Measurements from ENCODE around the gene RAD50.

The RAD50 gene

DNA sequence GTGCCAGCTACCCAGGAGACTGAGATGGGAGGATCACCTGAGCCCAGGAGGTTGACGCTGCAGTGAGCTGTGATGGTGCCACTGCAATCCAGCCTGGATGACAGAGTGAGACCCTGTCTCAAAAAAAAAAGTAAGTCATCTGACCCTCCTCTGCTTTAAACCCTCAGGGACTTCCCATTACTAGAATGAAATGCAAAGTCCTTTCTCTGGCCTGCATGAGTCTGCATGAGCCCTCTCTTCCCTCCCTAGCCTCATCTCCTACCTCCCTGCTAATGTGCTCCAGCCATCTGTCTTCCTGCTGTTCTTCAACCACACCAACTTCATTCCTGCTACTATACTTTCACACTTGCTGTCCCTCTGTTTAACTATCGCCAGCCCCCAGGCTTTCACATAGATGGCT is 28.8 kb upstream of the RAD50 start:
- TF ChIP-seq, protein P1, sequence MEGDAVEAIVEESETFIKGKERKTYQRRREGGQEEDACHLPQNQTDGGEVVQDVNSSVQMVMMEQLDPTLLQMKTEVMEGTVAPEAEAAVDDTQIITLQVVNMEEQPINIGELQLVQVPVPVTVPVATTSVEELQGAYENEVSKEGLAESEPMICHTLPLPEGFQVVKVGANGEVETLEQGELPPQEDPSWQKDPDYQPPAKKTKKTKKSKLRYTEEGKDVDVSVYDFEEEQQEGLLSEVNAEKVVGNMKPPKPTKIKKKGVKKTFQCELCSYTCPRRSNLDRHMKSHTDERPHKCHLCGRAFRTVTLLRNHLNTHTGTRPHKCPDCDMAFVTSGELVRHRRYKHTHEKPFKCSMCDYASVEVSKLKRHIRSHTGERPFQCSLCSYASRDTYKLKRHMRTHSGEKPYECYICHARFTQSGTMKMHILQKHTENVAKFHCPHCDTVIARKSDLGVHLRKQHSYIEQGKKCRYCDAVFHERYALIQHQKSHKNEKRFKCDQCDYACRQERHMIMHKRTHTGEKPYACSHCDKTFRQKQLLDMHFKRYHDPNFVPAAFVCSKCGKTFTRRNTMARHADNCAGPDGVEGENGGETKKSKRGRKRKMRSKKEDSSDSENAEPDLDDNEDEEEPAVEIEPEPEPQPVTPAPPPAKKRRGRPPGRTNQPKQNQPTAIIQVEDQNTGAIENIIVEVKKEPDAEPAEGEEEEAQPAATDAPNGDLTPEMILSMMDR (IDR thresholded peaks at IDR 0.05; ENCODE audit: low read depth, low read length) = no peak

DNA sequence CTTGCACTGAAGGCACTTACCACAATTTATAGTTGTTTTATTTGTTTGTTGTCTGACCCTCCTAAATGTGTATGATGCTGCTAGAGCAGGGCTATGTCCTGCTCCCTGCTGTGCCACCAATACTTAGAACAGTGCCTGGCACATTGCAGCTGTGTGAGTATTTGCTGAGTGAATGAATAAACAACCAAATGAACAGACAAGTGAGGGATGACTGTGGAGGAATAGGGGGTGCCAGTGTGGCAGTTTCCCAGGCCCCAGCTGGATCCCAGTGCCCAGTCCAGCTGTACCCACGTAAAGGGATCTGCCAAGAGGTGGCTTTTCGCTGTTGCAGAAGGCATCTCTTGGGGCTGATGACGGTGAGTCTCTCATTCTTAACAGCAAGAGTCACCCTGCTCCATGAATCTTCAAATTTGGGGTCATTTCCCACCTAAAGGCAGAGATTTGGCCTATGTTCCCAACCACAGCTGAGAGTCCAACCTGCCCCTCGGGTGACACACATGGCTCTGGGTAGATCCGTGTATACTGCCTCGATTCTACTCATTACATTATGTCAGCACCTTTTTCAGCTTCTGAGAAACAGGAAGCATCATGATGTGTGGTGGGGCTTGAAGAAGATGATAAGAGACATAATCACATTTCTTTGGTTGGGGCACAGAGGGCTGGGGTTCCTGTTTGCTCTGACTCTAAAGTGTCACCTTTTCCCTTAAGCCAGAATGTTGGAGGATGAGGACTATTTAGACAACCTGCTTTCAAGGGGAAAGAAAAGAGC is 27.7 kb upstream of the RAD50 start:
- TF ChIP-seq, protein P1 (IDR thresholded peaks at IDR 0.05; ENCODE audit: low read depth, low read length) = no peak
- no peak overlapping the region for H3K4me3 ChIP-seq (ENCODE audit: low read depth, low read length)

More for the DNA sequence above, 28.8 kb upstream of the RAD50 start:
- no peak overlapping the region for H3K4me3 ChIP-seq (ENCODE audit: low read depth, low read length)

DNA sequence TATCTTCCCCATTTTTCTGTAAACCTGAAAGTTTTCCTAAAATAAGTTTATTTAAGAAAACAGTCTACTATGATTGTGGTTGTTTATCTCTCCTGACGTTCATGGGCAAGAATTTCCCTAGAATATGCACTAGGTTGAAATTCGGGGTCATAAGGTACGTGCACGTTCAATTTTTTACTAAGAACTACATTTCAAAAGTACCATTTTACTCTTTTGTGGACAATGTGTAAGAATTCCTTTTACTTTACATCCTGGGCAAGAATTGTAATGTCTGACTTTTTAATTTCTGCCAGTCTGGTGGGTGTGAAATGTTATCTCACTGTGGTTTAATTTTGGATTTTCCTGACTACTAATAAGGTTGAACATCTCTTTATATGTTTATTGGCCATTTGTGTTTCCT is 25.8 kb upstream of the RAD50 start:
- H3K4me3 ChIP-seq (ENCODE audit: low read depth, low read length) = no peak overlapping the region
- TF ChIP-seq, protein P1 (IDR thresholded peaks at IDR 0.05; ENCODE audit: low read depth, low read length) = no peak

DNA sequence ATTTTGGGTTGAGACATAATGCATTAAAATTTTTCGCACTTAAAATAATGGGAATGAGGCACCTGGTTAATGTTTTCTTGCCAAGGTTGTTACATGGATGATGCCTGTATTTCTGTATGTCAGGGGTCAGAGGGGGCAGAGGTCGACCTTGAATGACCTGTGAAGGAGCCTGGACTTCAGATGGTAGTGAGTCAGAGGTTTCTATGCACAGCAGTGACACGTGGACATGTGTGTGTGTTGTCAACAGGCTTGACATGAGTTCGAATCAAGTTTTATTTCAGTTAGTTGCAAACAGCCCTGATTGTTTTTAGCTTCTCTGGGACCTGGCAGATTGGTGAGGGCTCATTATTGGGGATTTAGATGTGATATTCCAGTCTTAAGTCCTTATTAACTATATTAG is 17.1 kb upstream of the RAD50 start:
- H3K4me3 ChIP-seq (ENCODE audit: low read depth, low read length) = no peak overlapping the region
- TF ChIP-seq, protein P1 (IDR thresholded peaks at IDR 0.05; ENCODE audit: low read depth, low read length) = no peak

DNA sequence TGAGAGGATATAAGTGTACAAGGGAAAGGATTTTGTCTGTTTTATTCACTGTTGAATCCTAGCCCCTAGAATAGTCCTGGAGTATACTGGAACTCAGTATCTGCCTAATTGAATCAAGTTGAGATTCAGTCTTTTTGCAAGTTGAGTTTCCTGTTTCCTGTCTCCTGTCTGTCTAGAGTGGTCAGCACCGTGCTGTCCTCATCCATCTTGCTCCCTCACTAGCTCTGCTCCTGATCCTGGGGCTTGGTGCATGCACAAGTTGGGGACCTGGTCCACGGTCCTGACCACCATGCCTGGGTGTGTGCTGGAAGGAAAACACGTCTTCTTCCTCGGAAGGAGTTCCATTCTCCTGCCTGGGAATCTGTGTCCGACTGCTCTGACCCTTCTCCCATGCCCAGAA is 16.6 kb upstream of the RAD50 start:
- H3K4me3 ChIP-seq (ENCODE audit: low read depth, low read length) = no peak overlapping the region
- TF ChIP-seq, protein P1 (IDR thresholded peaks at IDR 0.05; ENCODE audit: low read depth, low read length) = no peak

DNA sequence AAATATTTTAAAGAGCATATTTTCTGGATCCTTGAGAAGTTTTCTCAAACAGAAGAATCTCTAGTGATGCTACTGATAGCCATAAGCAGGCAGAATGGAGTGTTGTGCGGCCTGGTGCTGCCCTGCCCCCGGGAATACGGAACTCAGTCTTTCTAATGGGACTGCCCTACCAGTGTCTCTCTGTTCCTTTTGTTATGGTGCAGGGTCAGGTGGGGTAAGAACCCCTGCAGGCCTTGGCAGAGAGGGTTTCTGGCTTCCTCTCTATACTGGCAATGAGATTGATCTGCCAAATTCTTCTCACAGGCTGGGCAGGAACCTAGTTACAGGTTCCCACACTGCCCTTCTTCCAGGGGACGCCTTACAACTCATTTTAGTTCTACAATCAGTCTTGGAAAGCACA is 16.0 kb upstream of the RAD50 start:
- TF ChIP-seq, protein P1 (IDR thresholded peaks at IDR 0.05; ENCODE audit: low read depth, low read length) = no peak
- no peak overlapping the region for H3K4me3 ChIP-seq (ENCODE audit: low read depth, low read length)

DNA sequence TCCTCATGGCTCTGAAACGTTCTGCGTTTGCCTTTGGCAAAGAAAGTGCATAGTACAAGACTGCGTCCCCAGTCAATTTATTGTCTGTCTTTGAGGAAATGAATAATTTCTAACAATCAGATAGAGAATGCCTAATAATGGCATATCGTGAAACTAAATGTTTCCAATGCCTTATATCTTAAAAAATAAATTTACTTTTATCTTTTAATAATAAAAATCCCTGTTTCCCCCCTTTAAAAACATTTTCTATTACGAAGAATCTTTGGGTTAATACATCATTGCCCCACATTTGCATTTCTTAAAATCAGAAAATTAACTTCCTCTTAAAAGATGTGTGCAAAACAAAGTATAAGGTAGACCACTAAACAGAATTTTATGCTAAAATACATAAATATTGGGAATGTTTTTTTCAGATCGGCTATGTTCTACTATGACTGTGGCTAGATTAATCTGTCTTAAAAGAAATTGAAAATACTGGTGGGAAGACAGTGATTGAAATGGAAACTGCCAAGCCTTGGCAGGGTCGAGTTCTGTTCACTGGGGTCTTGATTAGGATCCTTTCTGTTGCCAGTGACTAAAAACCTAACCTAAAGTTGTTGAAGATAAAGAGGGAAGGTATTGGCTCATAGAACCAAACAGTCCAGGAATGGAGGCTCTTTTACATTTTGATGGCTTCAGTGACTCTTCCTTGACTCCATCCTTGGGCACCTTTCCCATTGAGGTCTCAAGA is 13.1 kb upstream of the RAD50 start, which contains the start of gene IL5:
Gene IL5 (minus strand): TSS at position 51 of the 730 bp plus-strand sequence. CDS start 44 bp downstream, at position 7.
- H3K4me3 ChIP-seq (ENCODE audit: low read depth, low read length) = no peak within 1 kb of the TSS
- TF ChIP-seq, protein P1 (IDR thresholded peaks at IDR 0.05; ENCODE audit: low read depth, low read length) = no peak

Measured in WI38 (cell line).